NK-92 treated with Interleukin-12 subunit alpha and Interleukin-12 subunit beta, amount 100 ng/mL, for 24 hours (cell line): ENCODE measurements around the gene CTSA.
A peak's percentile ranks its signal among the peaks of the same experiment; 100 is the strongest.
"Not testable (repeated sequence)": the region's sequence is repeated elsewhere in the genome, so short reads cannot be mapped to it uniquely, and the experiment has no call there.

Experiments
- DNase-seq: peaks from one replicate; lab custom pipeline; 2025; lab: John Stamatoyannopoulos, UW

The CTSA gene

GRCh38 chr20:45867136-45867818, 23.9 kb upstream of the CTSA start:
- DNase-seq, result no peak

- DNase-seq, result no peak
Observed at GRCh38 chr20:45867819-45868176, 23.3 kb upstream of the CTSA start.

- no peak for DNase-seq
Observed at GRCh38 chr20:45872626-45873025, 18.5 kb upstream of the CTSA start.

- DNase-seq, result no peak
Observed at GRCh38 chr20:45873409-45874103, 17.6 kb upstream of the CTSA start.

- not testable (repeated sequence) for DNase-seq
Observed at GRCh38 chr20:45874104-45874481, 17.0 kb upstream of the CTSA start.

- no peak for DNase-seq
Observed at GRCh38 chr20:45874576-45874975, 16.6 kb upstream of the CTSA start.

- DNase-seq, result no peak
Observed at GRCh38 chr20:45878076-45878761, 12.9 kb upstream of the CTSA start.

GRCh38 chr20:45880988-45881788, 9.9 kb upstream of the CTSA start, which contains the start of gene ZSWIM1:
TSS of gene ZSWIM1 (plus strand) at chr20:45881227. CDS start at chr20:45882593, 1,366 bp downstream.
- peak; percentile 97 for DNase-seq

- no peak for DNase-seq
Observed at GRCh38 chr20:45882469-45883099, 8.6 kb upstream of the CTSA start.

- no peak for DNase-seq
Observed at GRCh38 chr20:45883100-45883469, 8.1 kb upstream of the CTSA start.

- DNase-seq, result no peak
Observed at GRCh38 chr20:45886590-45887345, 4.4 kb upstream of the CTSA start.

- DNase-seq, result no peak
Observed at GRCh38 chr20:45887346-45887715, 3.8 kb upstream of the CTSA start, which contains the start of gene SPATA25. TSS of gene SPATA25 (minus strand) at chr20:45887622. CDS start at chr20:45887590, 32 bp downstream.

- DNase-seq, result no peak
Observed at GRCh38 chr20:45888681-45889080, 2.5 kb upstream of the CTSA start.

- DNase-seq, result no peak
Observed at GRCh38 chr20:45890077-45890984, 804 bp upstream of the CTSA start.

GRCh38 chr20:45892049-45892825, 1.1 kb downstream of the CTSA start:
- no peak for DNase-seq

GRCh38 chr20:45892828-45893500, 1.8 kb downstream of the CTSA start:
- peak; percentile 39 for DNase-seq

- no peak for DNase-seq
Observed at GRCh38 chr20:45893831-45894230, 2.7 kb downstream of the CTSA start.

GRCh38 chr20:45894797-45895196, 3.7 kb downstream of the CTSA start:
- DNase-seq, result no peak
